ENCODE data around the gene KLF4. TPM values are rescaled to one million over a fixed set of nuclear protein-coding genes. Genes with fewer than 3 reads are reported as not detected.

The KLF4 gene
- total RNA-seq, 1 experiment from 2014 or later: 5.9 TPM

GRCh38 chr9:107489687-107490605 is at the start of gene KLF4 (continued):
- peak; percentile 56; the same call in 1 of the 2 replicates for TF ChIP-seq IRF1 (CRISPR knock-in tag; IDR thresholded peaks at IDR 0.05)
- no peak for TF ChIP-seq ZNF263 (CRISPR knock-in tag; IDR thresholded peaks at IDR 0.05; ENCODE audit: low read depth)
- peak; percentile 83; the same call in 1 of the 2 replicates for TF ChIP-seq TEAD1 (CRISPR knock-in tag; IDR thresholded peaks at IDR 0.05)
- TF ChIP-seq ATF3 (CRISPR knock-in tag; conservative IDR thresholded peaks at IDR 0.05): 0 out of 2 replicates have a peak, but pooled peaks have one; percentile 60
- TF ChIP-seq ZNF232 (CRISPR knock-in tag; IDR thresholded peaks at IDR 0.05): peak; percentile 51; the same call in 1 of the 2 replicates
- no peak for TF ChIP-seq ZNF396 (CRISPR knock-in tag; IDR thresholded peaks at IDR 0.05; ENCODE audit: borderline replicate concordance)
- no peak for TF ChIP-seq EMX1 (CRISPR knock-in tag; IDR thresholded peaks at IDR 0.05)
- no peak for TF ChIP-seq ELF4 (CRISPR knock-in tag; IDR thresholded peaks at IDR 0.05; ENCODE audit: low read depth)
- TF ChIP-seq FOXK1 (CRISPR knock-in tag; IDR thresholded peaks at IDR 0.05): peak; percentile 55
- 0 out of 2 replicates have a peak, but pooled peaks have one; percentile 29 for TF ChIP-seq NFYB (CRISPR knock-in tag; conservative IDR thresholded peaks at IDR 0.05; ENCODE audit: low read depth)
- peak; percentile 93 for TF ChIP-seq MAX (CRISPR knock-in tag; IDR thresholded peaks at IDR 0.05)

GRCh38 chr9:107536462-107536861 is 46.9 kb upstream of the KLF4 start:
- TF ChIP-seq KAT7 (CRISPR knock-in tag; IDR thresholded peaks at IDR 0.05; ENCODE audit: borderline replicate concordance): no peak
- no peak for TF ChIP-seq MXD4 (CRISPR knock-in tag; IDR thresholded peaks at IDR 0.05; ENCODE audit: borderline replicate concordance)
- TF ChIP-seq NR2C2 (CRISPR knock-in tag; IDR thresholded peaks at IDR 0.05): no peak
- ChIA-PET CTCF (no interaction called here), POLR2A (no interaction called here)
- Mint-ChIP-seq H3K4me3 (no peak overlapping the region), H3K4me1 (peaks cover 41% of the 10 kb centered on the region), H3K27ac (no peak overlapping the region), H3K27me3 (ENCODE audit: low read depth) (no peaks in the 10 kb centered on the region), H3K36me3 (no peaks in the 10 kb centered on the region), H3K9me3 (no peaks in the 10 kb centered on the region)
- ATAC-seq: no peak
- no peak for DNase-seq (ENCODE audit: low spot score)

GRCh38 chr9:107534510-107535078 is 45.0 kb upstream of the KLF4 start:
- Mint-ChIP-seq H3K4me3 (no peak overlapping the region), H3K27ac (no peak overlapping the region), H3K27me3 (ENCODE audit: low read depth) (no peaks in the 10 kb centered on the region), H3K36me3 (no peaks in the 10 kb centered on the region), H3K9me3 (no peaks in the 10 kb centered on the region), H3K4me1 (peaks cover 27% of the 10 kb centered on the region)
- ChIA-PET POLR2A (interaction anchor here (0.7 kb wide), 1 partner anchor 657 kb away, joined by 5 read pairs; no protein-coding TSS in a partner anchor), CTCF (no interaction called here)
- DNase-seq (ENCODE audit: low spot score): no peak
- no peak for ATAC-seq
- TF ChIP-seq ATF3 (CRISPR knock-in tag; conservative IDR thresholded peaks at IDR 0.05): no peak
- TF ChIP-seq ATF1 (CRISPR knock-in tag; IDR thresholded peaks at IDR 0.05): no peak
- TF ChIP-seq STAT6 (CRISPR knock-in tag; conservative IDR thresholded peaks at IDR 0.05; ENCODE audit: low read depth): no peak
- no peak for TF ChIP-seq GABPB1 (CRISPR knock-in tag; IDR thresholded peaks at IDR 0.05)
- TF ChIP-seq ZNF425 (CRISPR knock-in tag; conservative IDR thresholded peaks at IDR 0.05): no peak
- no peak for TF ChIP-seq TCF7 (CRISPR knock-in tag; IDR thresholded peaks at IDR 0.05; ENCODE audit: low read depth)
- no peak for TF ChIP-seq SOX15 (CRISPR knock-in tag; IDR thresholded peaks at IDR 0.05)
- no peak for TF ChIP-seq HMGA2 (CRISPR knock-in tag; IDR thresholded peaks at IDR 0.05)
- TF ChIP-seq ELF4 (CRISPR knock-in tag; IDR thresholded peaks at IDR 0.05; ENCODE audit: low read depth): no peak
- no peak for TF ChIP-seq NFE2L1 (CRISPR knock-in tag; IDR thresholded peaks at IDR 0.05)
- no peak for TF ChIP-seq ZSCAN18 (CRISPR knock-in tag; IDR thresholded peaks at IDR 0.05)
- no peak for TF ChIP-seq ZNF263 (CRISPR knock-in tag; IDR thresholded peaks at IDR 0.05; ENCODE audit: low read depth)
